GM12878 (cell line): ENCODE results near the gene REM2. TPM values are rescaled to one million over a fixed set of nuclear protein-coding genes. Genes with fewer than 3 reads are reported as not detected.

ENCODE experiments used
- ATAC-seq: fragments of 200-7000 bp; cut with Tn5 transposase; 3 replicates; pipeline ENCODE4 v1.9.1; 2020; ENCODE audit warnings: mild to moderate bottlenecking, moderate library complexity
- BruUV-seq: library from RNA; stranded (reverse); fragments of 400-500 nt; replicated peaks from 2 replicates; lab custom pipeline; 2021; lab: Mats Ljungman, UMichigan
- CTCF ChIA-PET: fragments of 300-600 bp; sonication (Branson Sonifier 250); formaldehyde crosslinking; extraction: SDS; loops from one replicate; lab custom pipeline; 2021; ENCODE audit warnings: inconsistent platforms; lab: Yijun Ruan, JAX
- POLR2A ChIA-PET: fragments of 350-600 bp; formaldehyde crosslinking; extraction: SDS; loops from one replicate; lab custom pipeline; 2021; ENCODE audit warnings: inconsistent platforms; lab: Charles Lee
- RAD21 ChIA-PET: fragments of 300-600 bp; sonication (Branson Sonifier 250); formaldehyde crosslinking; loops from one replicate; lab custom pipeline; 2023; ENCODE audit warnings: antibody characterized with exemption; ENCODE audit not compliant: unreplicated experiment; lab: Charles Lee
- SMC1A ChIA-PET: fragments of 300-600 bp; sonication (Branson Sonifier 250); formaldehyde crosslinking; loops from one replicate; lab custom pipeline; 2023; ENCODE audit not compliant: unreplicated experiment, uncharacterized antibody; lab: Charles Lee
- DNase-seq: peaks from one replicate; pipeline ENCODE4 v3.0.0-alpha.2; 2011; ENCODE audit warnings: low read depth, low spot score
- FAIRE-seq: peaks from 3 replicates; lab custom pipeline; 2011; peaks lifted over from hg19 to GRCh38; lab: Jason Lieb, UNC
- H2AFZ ChIP-seq: 2 replicates; pipeline ENCODE4 v1.6.0; 2011; ENCODE audit warnings: low read depth, low read length, control low read depth; ENCODE audit not compliant: control insufficient read depth
- H3K27ac ChIP-seq: 2 replicates; pipeline ENCODE4 v1.5.1; 2011; ENCODE audit warnings: control low read depth; ENCODE audit not compliant: control insufficient read depth, insufficient read depth
- H3K27me3 ChIP-seq, 2 experiments: replicated peaks in 1 of 2; 2 replicates each; pipeline versions ENCODE4 v1.6.0 to v1.6.1; 2011; ENCODE audit warnings: low read length in 1 of 2; ENCODE audit not compliant: control insufficient read depth in 2 of 2, insufficient read depth in 2 of 2
- H3K36me3 ChIP-seq, 2 experiments: 2 replicates each; pipeline ENCODE4 v1.5.1; 2011; ENCODE audit warnings: low read length in 1 of 2; ENCODE audit not compliant: control insufficient read depth in 2 of 2, insufficient read depth in 2 of 2
- H3K4me1 ChIP-seq: 2 replicates; pipeline ENCODE4 v1.6.1; 2011; ENCODE audit warnings: mild to moderate bottlenecking, low read length, moderate library complexity, mixed read lengths; ENCODE audit not compliant: control insufficient read depth, insufficient read depth
- H3K4me2 ChIP-seq: 2 replicates; pipeline ENCODE4 v1.6.0; 2011; ENCODE audit warnings: control low read depth; ENCODE audit not compliant: control insufficient read depth, insufficient read depth
- H3K4me3 ChIP-seq: fragments of 200-600 bp; sonication (generic); 2 replicates; pipeline ENCODE4 v1.5.1; 2016
- H3K79me2 ChIP-seq: 2 replicates; pipeline ENCODE4 v1.6.0; 2011; ENCODE audit warnings: low read length; ENCODE audit not compliant: control insufficient read depth, insufficient read depth
- H3K9ac ChIP-seq: 2 replicates; pipeline ENCODE4 v1.8.0; 2011; ENCODE audit warnings: low read length, control low read depth, mixed read lengths; ENCODE audit not compliant: control insufficient read depth, insufficient read depth
- H3K9me3 ChIP-seq: replicated peaks from 3 replicates; pipeline ENCODE4 v1.5.1; 2011; ENCODE audit warnings: mild to moderate bottlenecking, low read length; ENCODE audit not compliant: control insufficient read depth, insufficient read depth
- H4K20me1 ChIP-seq: 2 replicates; pipeline ENCODE4 v1.6.0; 2011; ENCODE audit not compliant: control insufficient read depth, insufficient read depth
- IKZF1 ChIP-seq: fragments of 450-650 bp; conservative IDR thresholded peaks from 2 replicates; pipeline ENCODE4 v1.6.1; 2017; ENCODE audit warnings: antibody characterized with exemption, mild to moderate bottlenecking
- JUNB ChIP-seq: IDR thresholded peaks from 2 replicates; pipeline ENCODE4 v1.6.1; 2016; ENCODE audit warnings: antibody characterized with exemption, mild to moderate bottlenecking
- JUND ChIP-seq: IDR thresholded peaks from 2 replicates; pipeline ENCODE4 v1.6.1; 2012; ENCODE audit warnings: low read depth, mild to moderate bottlenecking, low read length, improper control_type of control experiment, moderate library complexity
- MEF2A ChIP-seq: IDR thresholded peaks from 2 replicates; pipeline ENCODE4 v1.6.1; 2011; ENCODE audit warnings: low read depth, mild to moderate bottlenecking, low read length, moderate library complexity; ENCODE audit not compliant: insufficient read depth
- SIN3A ChIP-seq: IDR thresholded peaks from 2 replicates; pipeline ENCODE4 v1.6.1; 2012; ENCODE audit warnings: low read depth, low read length, improper control_type of control experiment
- SREBF1 ChIP-seq: IDR thresholded peaks from 2 replicates; pipeline ENCODE4 v1.6.1; 2012; ENCODE audit warnings: mild to moderate bottlenecking, low read length
- ZNF207 ChIP-seq: fragments of 450-650 bp; IDR thresholded peaks from 2 replicates; pipeline ENCODE4 v1.6.1; 2014; ENCODE audit warnings: antibody characterized with exemption, mild to moderate bottlenecking, borderline replicate concordance
- ZNF217 ChIP-seq: fragments of 450-650 bp; IDR thresholded peaks from 2 replicates; pipeline ENCODE4 v1.6.1; 2017; ENCODE audit warnings: antibody characterized with exemption, mild to moderate bottlenecking
- ZNF274 ChIP-seq: IDR thresholded peaks from one replicate; pipeline ENCODE4 v1.8.0; 2011; ENCODE audit not compliant: insufficient read length, insufficient read depth
- WGBS: methylation state at CpG from one replicate; pipeline ENCODE4 v1.1.6; 2016; ENCODE audit warnings: low lambda C conversion rate; ENCODE audit not compliant: insufficient replicate concordance, insufficient coverage; ENCODE audit errors: missing lambda C conversion rate; 5-methylcytosine and 5-hydroxymethylcytosine counted together
- in situ Hi-C: fragments of 300-500 bp; cut with MboI; formaldehyde crosslinking; loops from 9 replicates; pipeline ENCODE4 v1.14.3; 2018; ENCODE audit warnings: mixed read lengths
- intact Hi-C: fragments of 100-400 bp; cut with micrococcal nuclease; formaldehyde crosslinking; loops from one replicate; pipeline ENCODE4 v1.14.2; 2022; ENCODE audit not compliant: unreplicated experiment
- polyA plus RNA-seq, 11 experiments: library from polyadenylated mRNA; depleted of rRNA in 4 of 11; unstranded in 6 of 11; stranded (reverse) in 5 of 11; fragments of >200 nt; fragmentation: Nextera tagmentation in 4 of 11; fragmentation: Illumina TruSeq in 1 of 11; extraction: Ambion mirVana in 4 of 11; extraction: Trizol in 1 of 11; gene quantifications; 1 replicate in 1 of 11; 2 replicates in 10 of 11; pipeline versions ENCODE4 v1.2.1 to v1.2.3, GENCODE V29; 2011 to 2016; ENCODE audit warnings: inconsistent platforms in 2 of 11, missing spikeins in 2 of 11, low read depth in 1 of 11
- total RNA-seq, 4 experiments: library from RNA; depleted of rRNA in 3 of 4; stranded (reverse); fragments of >200 nt in 3 of 4; fragmentation: Illumina TruSeq in 1 of 4; extraction: Trizol in 1 of 4; gene quantifications; 2 replicates each; pipeline versions ENCODE4 v1.2.1 to v1.2.3, GENCODE V29; 2013 to 2021
- TF ChIP-seq, protein P1 (sequence below): IDR thresholded peaks from 2 replicates; pipeline ENCODE4 v1.6.1; 2012; ENCODE audit warnings: low read length, inconsistent platforms

REM2 gene
- total and polyA plus RNA-seq, 10 of the 15 experiments (the other 5 are each of a cell fraction or from before 2014, with no cell fraction given) = 0.27 to 1.5 (median 0.83) TPM

DNA sequence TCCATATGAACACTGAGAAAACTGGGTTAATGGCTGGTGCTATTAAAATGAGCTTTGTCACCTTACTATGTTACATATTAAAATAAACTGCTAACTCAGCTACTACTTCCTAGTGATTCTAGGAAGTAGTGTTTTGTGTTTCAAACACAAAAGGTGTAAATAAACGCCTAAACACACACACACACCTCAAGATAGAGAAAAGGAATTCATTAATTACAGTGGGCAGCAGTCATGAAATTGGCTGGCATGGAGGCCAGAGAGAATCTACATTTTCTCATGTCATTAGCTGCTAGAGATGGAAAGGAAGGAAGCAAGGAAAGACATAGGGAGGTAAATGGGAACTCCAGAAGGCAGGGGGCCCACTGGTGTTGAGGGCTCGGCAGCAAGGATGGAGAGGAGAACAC is 46.9 kb downstream of the REM2 start:
- peak; percentile 3; the same call in 2 of the 3 replicates for ATAC-seq
- H3K9ac ChIP-seq = peak overlapping the region; percentile 68
- peaks cover 24% of the 10 kb centered on the region for H3K79me2 ChIP-seq
- ChIA-PET SMC1A (interaction anchor here (0.6 to 3.1 kb wide), 24 partner anchors 11 to 165 kb away, joined by 3 to 24 read pairs (median 5); partner anchors contain the start of genes ACIN1, AJUBA, C14orf119 and HAUS4), POLR2A (interaction anchor here (0.7 to 4.6 kb wide), 11 partner anchors 12 to 391 kb away, joined by 3 to 73 read pairs (median 5); partner anchors contain the start of genes ABHD4, ACIN1, C14orf119 and HAUS4), CTCF (interaction anchor here (0.6 to 3.4 kb wide), 41 partner anchors 9 to 611 kb away, joined by 3 to 82 read pairs (median 5); partner anchors contain the start of genes ACIN1, AJUBA, C14orf119 and CDH24), RAD21 (interaction anchor here (0.6 to 2.8 kb wide), 19 partner anchors 11 to 271 kb away, joined by 3 to 18 read pairs (median 4); partner anchors contain the start of genes AJUBA, HAUS4 and RBM23)
- in situ Hi-C loops = no loop called here
- TSS peak; percentile 81 for BruUV-seq
- H3K4me3 ChIP-seq = peak overlapping the region; percentile 62
- peak; percentile 27 for FAIRE-seq
- no peaks in the 10 kb centered on the region for H3K9me3 ChIP-seq
- WGBS = 2% methylated on average over 2 of the region's 2 CpGs
- H3K27ac ChIP-seq = peak overlapping the region; percentile 57
- TF ChIP-seq MEF2A (no peak), JUNB (no peak), SREBF1 (0 out of 2 replicates have a peak, but pooled peaks have one; percentile 3), ZNF207 (0 out of 2 replicates have a peak, but pooled peaks have one; percentile 8), IKZF1 (no peak), JUND (0 out of 2 replicates have a peak, but pooled peaks have one; percentile 4), ZNF217 (no peak), ZNF274 (no peak), SIN3A (peak; percentile 59; the same call in 1 of the 2 replicates)
- TF ChIP-seq, protein P1, sequence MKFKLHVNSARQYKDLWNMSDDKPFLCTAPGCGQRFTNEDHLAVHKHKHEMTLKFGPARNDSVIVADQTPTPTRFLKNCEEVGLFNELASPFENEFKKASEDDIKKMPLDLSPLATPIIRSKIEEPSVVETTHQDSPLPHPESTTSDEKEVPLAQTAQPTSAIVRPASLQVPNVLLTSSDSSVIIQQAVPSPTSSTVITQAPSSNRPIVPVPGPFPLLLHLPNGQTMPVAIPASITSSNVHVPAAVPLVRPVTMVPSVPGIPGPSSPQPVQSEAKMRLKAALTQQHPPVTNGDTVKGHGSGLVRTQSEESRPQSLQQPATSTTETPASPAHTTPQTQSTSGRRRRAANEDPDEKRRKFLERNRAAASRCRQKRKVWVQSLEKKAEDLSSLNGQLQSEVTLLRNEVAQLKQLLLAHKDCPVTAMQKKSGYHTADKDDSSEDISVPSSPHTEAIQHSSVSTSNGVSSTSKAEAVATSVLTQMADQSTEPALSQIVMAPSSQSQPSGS = 0 out of 2 replicates have a peak, but pooled peaks have one; percentile 51
- intact Hi-C loops = loop anchor here (1.0 to 2.0 kb wide), 3 partner anchors 11 to 127 kb away; partner anchors contain the start of genes AJUBA, CDH24 and RBM23
- H3K4me2 ChIP-seq = peak overlapping the region; percentile 87
- H2AFZ ChIP-seq = peak overlapping the region; percentile 89
- peaks cover 16% of the 10 kb centered on the region; the same call in 1 of the 2 replicates for H3K4me1 ChIP-seq
- no peaks in the 10 kb centered on the region for H3K27me3 ChIP-seq
- no peaks in the 10 kb centered on the region for H4K20me1 ChIP-seq
- peaks cover 3 to 4% of the 10 kb centered on the region in 2 experiments; a peak in 2 of 4 replicates for H3K36me3 ChIP-seq
- no peak for DNase-seq
